Spleen (tissue), 7 donors: ENCODE measurements around the gene C1QTNF9.

Experiments
- POLR2A ChIP-seq, 3 donors: fragments of 450-650 bp; IDR thresholded peaks; one replicate each; pipeline ENCODE4 v1.5.1; 2017; ENCODE audit warnings: antibody characterized with exemption in 3 of 3, mild to moderate bottlenecking in 1 of 3
- TF ChIP-seq, protein P1 (sequence below), 11 experiments: fragments of 200-600 bp in 7 of 11; fragments of 450-650 bp in 4 of 11; sonication (generic) in 4 of 11; IDR thresholded peaks in 8 of 11; conservative IDR thresholded peaks in 3 of 11; 1 replicate in 7 of 11; 2 replicates in 4 of 11; pipeline versions ENCODE4 v1.4.0 to v1.8.0; 2016 to 2021; ENCODE audit warnings: antibody characterized with exemption in 11 of 11, inconsistent platforms in 4 of 11, mild to moderate bottlenecking in 1 of 11
- donor health status: DM: no; HTN: no; CAD: no; lungs with moderate emphysema.
- donor health status: DM: no; HTN: no; CAD: no.
- donor health status: DM: no; HTN: no; CAD: no.

DNA sequence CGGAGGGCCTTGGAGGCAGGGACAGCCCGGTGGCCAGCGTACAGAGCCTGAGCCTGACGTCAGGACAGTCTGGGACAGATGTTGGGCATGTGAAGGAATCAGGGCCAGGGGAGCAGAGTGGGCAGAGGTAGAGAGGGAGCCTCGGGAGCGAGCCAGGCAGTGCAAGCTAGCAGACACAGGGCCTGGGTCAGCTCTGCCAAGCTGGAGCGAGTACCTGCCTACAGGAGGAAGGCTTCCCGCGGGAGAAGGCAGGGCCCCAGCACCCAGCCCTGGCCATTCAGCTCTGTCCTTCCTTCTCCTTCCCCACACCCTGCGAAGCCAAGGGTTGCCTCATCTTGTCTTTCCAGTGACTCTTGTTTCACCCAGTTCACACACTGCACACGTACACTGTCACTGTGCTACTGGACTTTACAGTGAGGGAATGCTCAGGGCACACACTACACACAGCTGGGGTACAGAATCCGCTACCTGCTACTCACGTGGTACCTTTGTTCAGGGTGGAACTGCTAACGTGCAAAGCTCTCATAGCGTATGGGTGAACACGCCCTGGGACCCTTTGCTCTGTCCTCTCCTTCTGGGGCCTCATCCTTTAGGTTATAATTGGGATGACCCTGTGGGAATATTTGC, 9.8 kb upstream of the C1QTNF9 start:
- TF ChIP-seq, protein P1, sequence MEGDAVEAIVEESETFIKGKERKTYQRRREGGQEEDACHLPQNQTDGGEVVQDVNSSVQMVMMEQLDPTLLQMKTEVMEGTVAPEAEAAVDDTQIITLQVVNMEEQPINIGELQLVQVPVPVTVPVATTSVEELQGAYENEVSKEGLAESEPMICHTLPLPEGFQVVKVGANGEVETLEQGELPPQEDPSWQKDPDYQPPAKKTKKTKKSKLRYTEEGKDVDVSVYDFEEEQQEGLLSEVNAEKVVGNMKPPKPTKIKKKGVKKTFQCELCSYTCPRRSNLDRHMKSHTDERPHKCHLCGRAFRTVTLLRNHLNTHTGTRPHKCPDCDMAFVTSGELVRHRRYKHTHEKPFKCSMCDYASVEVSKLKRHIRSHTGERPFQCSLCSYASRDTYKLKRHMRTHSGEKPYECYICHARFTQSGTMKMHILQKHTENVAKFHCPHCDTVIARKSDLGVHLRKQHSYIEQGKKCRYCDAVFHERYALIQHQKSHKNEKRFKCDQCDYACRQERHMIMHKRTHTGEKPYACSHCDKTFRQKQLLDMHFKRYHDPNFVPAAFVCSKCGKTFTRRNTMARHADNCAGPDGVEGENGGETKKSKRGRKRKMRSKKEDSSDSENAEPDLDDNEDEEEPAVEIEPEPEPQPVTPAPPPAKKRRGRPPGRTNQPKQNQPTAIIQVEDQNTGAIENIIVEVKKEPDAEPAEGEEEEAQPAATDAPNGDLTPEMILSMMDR (IDR thresholded peaks at IDR 0.05 in 8 of 11, conservative IDR thresholded peaks at IDR 0.05 in 3 of 11): no peak
- no peak for TF ChIP-seq POLR2A (IDR thresholded peaks at IDR 0.05)
